GM12872 (cell line): ENCODE data around the gene UNC119B.
A peak's percentile ranks its signal among the peaks of the same experiment; 100 is the strongest.

Experiments
- CTCF ChIP-seq: IDR thresholded peaks from 3 replicates; pipeline ENCODE4 v1.5.1; 2011; ENCODE audit warnings: low read depth, mild to moderate bottlenecking, low read length, moderate library complexity; ENCODE audit not compliant: insufficient read depth

The UNC119B gene

DNA sequence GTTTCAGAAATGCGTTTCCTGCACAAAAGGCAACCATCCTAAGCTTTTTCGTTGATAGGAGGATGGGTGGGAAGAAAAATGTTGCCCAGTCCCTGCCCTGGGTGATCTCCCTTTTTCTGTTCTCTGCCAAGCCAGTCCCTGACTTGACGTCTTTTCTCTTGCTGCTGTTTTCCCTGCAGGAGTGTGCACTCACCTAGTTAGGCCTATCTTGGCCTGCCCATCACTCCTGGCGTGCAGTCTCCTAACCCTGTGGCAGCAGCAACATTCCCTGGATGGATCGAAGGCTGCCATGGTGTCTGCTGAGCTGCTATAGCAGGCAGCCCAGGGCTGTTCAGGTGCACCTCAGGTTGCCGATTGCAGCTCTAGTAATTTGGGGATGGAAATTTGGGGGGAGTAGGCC, 1.2 kb downstream of the UNC119B start:
- no peak for TF ChIP-seq CTCF

DNA sequence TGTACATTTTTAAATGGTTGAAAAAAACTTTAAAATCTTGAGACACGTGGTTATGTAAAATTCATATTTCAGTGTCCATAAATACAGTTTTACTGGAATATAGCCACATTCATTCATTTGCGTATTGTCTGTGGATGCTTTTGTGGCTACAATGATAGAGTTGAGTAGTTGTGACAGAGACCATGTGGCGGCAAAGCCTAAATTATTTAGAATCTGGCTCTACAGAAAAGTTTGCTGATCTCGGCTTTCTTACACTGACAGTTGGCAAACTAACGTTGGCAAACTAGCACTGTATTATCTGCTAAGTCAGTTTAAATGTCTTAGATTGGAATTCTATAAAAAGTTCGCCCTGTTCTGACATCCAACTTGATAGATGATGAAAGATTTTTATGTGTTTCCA, 2.4 kb downstream of the UNC119B start:
- no peak for TF ChIP-seq CTCF

DNA sequence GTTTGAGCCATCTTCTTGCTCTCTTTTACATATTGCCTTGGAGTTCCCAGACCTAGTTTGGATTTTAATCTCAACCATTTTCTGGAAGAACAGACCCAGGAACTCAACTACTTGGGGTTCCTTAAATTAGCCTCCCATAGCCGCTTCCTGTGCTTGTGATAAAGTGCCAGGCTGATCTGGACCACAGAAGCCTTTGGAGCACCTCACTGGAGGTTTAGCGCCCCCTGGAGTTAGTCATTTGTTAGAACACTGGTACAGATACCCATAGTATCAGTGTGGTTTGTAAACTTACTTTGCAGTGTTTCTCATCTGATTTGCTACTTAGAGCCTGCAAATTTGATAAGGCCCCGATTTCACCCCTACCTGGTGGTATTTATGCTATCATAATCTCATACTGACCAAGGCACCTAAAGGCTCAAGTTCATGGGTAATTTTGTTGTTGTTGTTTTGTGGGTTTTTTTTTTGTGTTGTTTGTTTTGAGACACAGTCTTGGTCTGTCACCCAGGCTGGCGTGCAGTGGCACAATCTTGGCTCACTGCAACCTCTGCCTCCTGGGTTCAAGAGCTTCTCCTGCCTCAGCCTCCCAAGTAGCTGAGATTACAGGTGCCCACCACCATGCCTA, 3.7 kb downstream of the UNC119B start:
- TF ChIP-seq CTCF: peak; percentile 87

- no peak for TF ChIP-seq CTCF
Observed at GRCh38 chr12:120718055-120718454, 7.8 kb downstream of the UNC119B start.

DNA sequence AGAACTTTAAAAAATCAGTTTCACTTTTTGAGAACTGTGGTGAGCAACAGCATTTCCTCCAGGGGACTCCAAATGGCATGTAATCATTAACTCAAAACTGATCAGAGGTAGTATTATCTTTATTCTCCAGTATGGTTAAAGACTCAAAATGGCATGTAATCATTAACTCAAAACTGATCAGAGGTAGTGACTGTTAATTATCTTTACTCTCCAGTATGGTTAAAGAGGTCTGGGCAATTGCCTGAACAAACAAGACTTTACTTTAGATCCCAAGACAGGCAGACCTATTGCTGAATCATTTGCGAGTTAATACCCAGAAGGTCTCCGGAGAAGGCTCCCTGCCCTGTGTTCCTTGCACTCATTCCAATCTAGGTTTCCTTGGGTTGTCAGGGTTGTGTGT, 8.8 kb downstream of the UNC119B start:
- no peak for TF ChIP-seq CTCF

DNA sequence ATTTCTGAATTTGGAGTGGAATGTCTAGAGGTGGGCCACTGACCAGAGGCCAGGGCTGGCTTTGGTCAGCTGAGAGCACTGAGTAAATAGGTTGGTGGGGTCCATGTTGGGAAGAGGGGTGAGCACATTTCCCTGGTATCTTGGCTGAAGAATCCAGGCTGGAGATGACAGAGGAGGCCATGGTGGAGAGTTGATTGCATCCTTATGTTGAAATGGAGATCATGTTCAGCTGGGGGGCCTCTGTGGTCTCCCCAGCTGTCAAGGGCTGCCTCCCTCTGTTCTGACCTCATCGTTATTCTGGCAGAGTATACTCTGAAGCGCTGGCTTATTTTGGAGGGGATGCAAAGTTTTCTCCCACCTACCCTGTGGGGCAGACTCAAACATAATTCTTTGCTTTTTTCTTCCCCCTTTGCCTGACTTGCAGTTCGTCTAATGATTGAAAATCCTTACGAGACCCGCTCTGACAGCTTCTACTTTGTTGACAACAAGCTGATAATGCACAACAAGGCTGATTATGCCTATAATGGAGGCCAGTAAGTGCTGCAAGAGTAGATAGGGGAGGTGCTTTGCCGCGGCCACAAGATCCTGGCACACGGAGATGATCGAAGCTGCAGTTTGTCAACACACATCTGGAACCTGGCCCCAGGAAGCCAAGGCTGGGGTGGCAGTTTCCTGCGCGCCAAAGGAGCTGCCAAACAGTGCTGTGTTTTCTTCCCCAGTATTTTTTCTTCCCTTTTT, 9.4 kb downstream of the UNC119B start:
- no peak for TF ChIP-seq CTCF

GRCh38 chr12:120720234-120720986, 10.2 kb downstream of the UNC119B start:
- TF ChIP-seq CTCF: no peak
